GM23338 (cell line): ENCODE results near the gene NGF. TPM values are rescaled to one million over a fixed set of nuclear protein-coding genes. Genes with fewer than 3 reads are reported as not detected.

Source experiments
- ATAC-seq: fragments of 200-7000 bp; cut with Tn5 transposase; 3 replicates; pipeline ENCODE4 v1.9.1; 2020
- DNase-seq: peaks from one replicate; pipeline ENCODE4 v3.0.0-alpha.2; 2015; ENCODE audit warnings: low spot score
- H2AFZ ChIP-seq: fragments of 200-600 bp; sonication (generic); 2 replicates; pipeline ENCODE4 v1.8.0; 2016; ENCODE audit warnings: antibody characterized with exemption, mild to moderate bottlenecking, moderate library complexity
- H3F3A ChIP-seq: fragments of 200-600 bp; sonication (generic); replicated peaks from 2 replicates; pipeline ENCODE4 v1.8.0; 2017; ENCODE audit warnings: antibody characterized with exemption, mixed run types, low read depth
- H3K27ac ChIP-seq: fragments of 200-600 bp; sonication (generic); 2 replicates; pipeline ENCODE4 v1.6.1; 2016; ENCODE audit warnings: low read depth
- H3K27me3 ChIP-seq: fragments of 200-600 bp; sonication (generic); 2 replicates; pipeline ENCODE4 v1.8.0; 2016; ENCODE audit warnings: mild to moderate bottlenecking, mixed run types, moderate library complexity; ENCODE audit not compliant: insufficient read depth
- H3K36me3 ChIP-seq: fragments of 200-600 bp; sonication (generic); 2 replicates; pipeline ENCODE4 v1.8.0; 2016; ENCODE audit warnings: mild to moderate bottlenecking; ENCODE audit not compliant: insufficient read depth
- H3K4me1 ChIP-seq: fragments of 200-600 bp; sonication (generic); 2 replicates; pipeline ENCODE4 v1.8.0; 2016; ENCODE audit warnings: mild to moderate bottlenecking, moderate library complexity; ENCODE audit not compliant: insufficient read depth
- H3K4me2 ChIP-seq: fragments of 200-600 bp; sonication (generic); 2 replicates; pipeline ENCODE4 v1.7.1; 2017; ENCODE audit warnings: mixed run types
- H3K4me3 ChIP-seq: fragments of 200-600 bp; sonication (generic); 2 replicates; pipeline ENCODE4 v1.6.1; 2016; ENCODE audit warnings: mixed run types
- H3K79me2 ChIP-seq: fragments of 200-600 bp; sonication (generic); replicated peaks from 2 replicates; pipeline ENCODE4 v1.8.0; 2017; ENCODE audit warnings: mild to moderate bottlenecking; ENCODE audit not compliant: insufficient read depth
- H3K9me2 ChIP-seq: fragments of 200-600 bp; sonication (generic); 2 replicates; pipeline ENCODE4 v1.8.0; 2017; ENCODE audit not compliant: insufficient read depth
- H4K20me1 ChIP-seq: fragments of 200-600 bp; sonication (generic); replicated peaks from 2 replicates; pipeline ENCODE4 v1.8.0; 2017; ENCODE audit warnings: mild to moderate bottlenecking; ENCODE audit not compliant: insufficient read depth
- H3K27ac Mint-ChIP-seq: 2 replicates; pipeline ENCODE4 v1.8.0; 2020; ENCODE audit warnings: inconsistent platforms, mild to moderate bottlenecking, moderate library complexity, mixed read lengths
- H3K27me3 Mint-ChIP-seq: 3 replicates; pipeline ENCODE4 v1.8.0; 2022; ENCODE audit warnings: low read depth, mild to moderate bottlenecking, moderate library complexity, mixed read lengths, inconsistent platforms; ENCODE audit not compliant: insufficient read depth, poor library complexity
- H3K36me3 Mint-ChIP-seq: 3 replicates; pipeline ENCODE4 v1.8.0; 2021; ENCODE audit warnings: low read depth, mild to moderate bottlenecking, inconsistent platforms, moderate library complexity, mixed read lengths
- H3K4me1 Mint-ChIP-seq: 3 replicates; pipeline ENCODE4 v1.8.0; 2020; ENCODE audit warnings: mild to moderate bottlenecking, inconsistent platforms, mixed read lengths
- H3K4me3 Mint-ChIP-seq: 3 replicates; pipeline ENCODE4 v1.8.0; 2021; ENCODE audit warnings: moderate library complexity, mild to moderate bottlenecking, inconsistent platforms, mixed read lengths
- H3K9me3 Mint-ChIP-seq: 3 replicates; pipeline ENCODE4 v1.8.0; 2020; ENCODE audit warnings: moderate library complexity, mild to moderate bottlenecking, inconsistent platforms, mixed read lengths
- CREB1 ChIP-seq: fragments of 250-450 bp; sonication (Bioruptor Pico); IDR thresholded peaks from 2 replicates; pipeline ENCODE4 v1.5.0; 2020; ENCODE audit warnings: low read depth, mild to moderate bottlenecking, moderate library complexity
- EZH2 ChIP-seq: fragments of 200-600 bp; sonication (generic); IDR thresholded peaks from one replicate; pipeline ENCODE4 v1.8.0; 2017; ENCODE audit warnings: antibody characterized with exemption, mild to moderate bottlenecking, low read depth; ENCODE audit not compliant: unreplicated experiment
- EZH2phosphoT487 ChIP-seq: fragments of 200-600 bp; sonication (generic); IDR thresholded peaks from one replicate; pipeline ENCODE4 v1.8.1; 2018; ENCODE audit warnings: antibody characterized with exemption; ENCODE audit not compliant: unreplicated experiment
- JUNB ChIP-seq: IDR thresholded peaks from one replicate; pipeline ENCODE4 v1.6.1; 2016; ENCODE audit warnings: antibody characterized with exemption; ENCODE audit not compliant: unreplicated experiment
- NANOG ChIP-seq: IDR thresholded peaks from 2 replicates; pipeline ENCODE4 v1.6.1; 2016; ENCODE audit warnings: antibody characterized with exemption, borderline replicate concordance
- POLR2AphosphoS5 ChIP-seq: IDR thresholded peaks from 2 replicates; pipeline ENCODE4 v1.6.1; 2016; ENCODE audit warnings: antibody characterized with exemption, low read depth
- STAT1 ChIP-seq: IDR thresholded peaks from one replicate; pipeline ENCODE4 v1.6.1; 2016; ENCODE audit warnings: antibody characterized with exemption; ENCODE audit not compliant: unreplicated experiment
- ZNF114 ChIP-seq: fragments of 250-450 bp; sonication (Bioruptor Pico); IDR thresholded peaks from 2 replicates; pipeline ENCODE4 v1.5.0; 2020; ENCODE audit warnings: mild to moderate bottlenecking, moderate library complexity
- ZNF331 ChIP-seq: fragments of 250-450 bp; sonication (Bioruptor Pico); IDR thresholded peaks from 2 replicates; pipeline ENCODE4 v1.5.0; 2020; ENCODE audit warnings: low read depth, mild to moderate bottlenecking, moderate library complexity
- ZNF462 ChIP-seq: fragments of 250-450 bp; sonication (Bioruptor Pico); IDR thresholded peaks from 2 replicates; pipeline ENCODE4 v1.5.0; 2020; ENCODE audit warnings: mild to moderate bottlenecking, moderate library complexity
- polyA plus RNA-seq: library from polyadenylated mRNA; unstranded; fragments of >200 nt; fragmentation: Nextera tagmentation; extraction: Ambion mirVana; gene quantifications from 2 replicates; pipeline ENCODE4 v1.2.1, GENCODE V29; 2016
- total RNA-seq: library from RNA; depleted of rRNA; stranded (reverse); fragments of >200 nt; shearing (Covaris generic); gene quantifications from 2 replicates; pipeline ENCODE4 v1.2.3, GENCODE V29; 2014
- TF ChIP-seq, protein P1 (sequence below), 2 experiments: fragments of 200-600 bp in 1 of 2; sonication (generic) in 1 of 2; conservative IDR thresholded peaks; 2 replicates each; pipeline versions ENCODE4 v1.5.1 to v1.6.1; 2016 to 2017; ENCODE audit warnings: antibody characterized with exemption in 2 of 2, low read depth in 2 of 2, mild to moderate bottlenecking in 2 of 2, moderate library complexity in 1 of 2
- TF ChIP-seq, protein P2 (sequence below): IDR thresholded peaks from one replicate; pipeline ENCODE4 v1.6.1; 2018; ENCODE audit warnings: antibody characterized with exemption; ENCODE audit not compliant: unreplicated experiment
- TF ChIP-seq, protein P3 (sequence below): IDR thresholded peaks from 2 replicates; pipeline ENCODE4 v1.6.1; 2016; ENCODE audit warnings: antibody characterized with exemption

NGF gene
- total and polyA plus RNA-seq, 2 experiments from 2014 or later, result 0.28 to 0.92 TPM

DNA sequence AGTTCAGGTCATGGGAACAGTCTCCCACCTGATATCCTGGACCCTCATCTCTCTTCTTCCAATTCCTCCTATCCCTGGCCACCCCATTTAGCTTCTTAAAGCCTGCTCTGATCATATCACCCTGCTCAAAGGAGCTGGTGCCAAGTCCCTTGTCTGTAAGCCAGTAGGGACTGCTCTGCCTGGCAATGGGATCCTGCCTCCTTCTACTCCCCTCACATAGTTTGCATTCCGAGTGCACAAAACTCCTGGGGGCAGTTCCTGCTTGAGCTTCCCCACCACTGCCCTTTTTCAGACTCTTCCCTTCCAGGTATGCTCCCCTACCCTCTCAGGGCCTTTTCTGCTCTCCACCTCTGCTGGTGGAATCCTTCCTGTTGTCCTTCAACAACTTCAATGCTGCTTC lies 48.1 kb downstream of the NGF start:
- DNase-seq (peak; percentile 14), ATAC-seq (no peak)
- Histone ChIP-seq H3K4me3 (no peak overlapping the region), H3K4me1 (no peaks in the 10 kb centered on the region), H3K79me2 (no peaks in the 10 kb centered on the region), H3K27me3 (no peaks in the 10 kb centered on the region), H3K27ac (no peak overlapping the region), H3K4me2 (no peak overlapping the region), H4K20me1 (no peaks in the 10 kb centered on the region), H2AFZ (no peak overlapping the region), H3K9me2 (peaks cover 25% of the 10 kb centered on the region), H3F3A (no peaks in the 10 kb centered on the region), H3K36me3 (no peaks in the 10 kb centered on the region)
- Mint-ChIP-seq H3K9me3 (no peaks in the 10 kb centered on the region), H3K27me3 (peaks cover 2% of the 10 kb centered on the region), H3K4me1 (peaks cover 11% of the 10 kb centered on the region), H3K4me3 (no peak overlapping the region), H3K36me3 (no peaks in the 10 kb centered on the region), H3K27ac (no peak overlapping the region)
- TF ChIP-seq, protein P1, sequence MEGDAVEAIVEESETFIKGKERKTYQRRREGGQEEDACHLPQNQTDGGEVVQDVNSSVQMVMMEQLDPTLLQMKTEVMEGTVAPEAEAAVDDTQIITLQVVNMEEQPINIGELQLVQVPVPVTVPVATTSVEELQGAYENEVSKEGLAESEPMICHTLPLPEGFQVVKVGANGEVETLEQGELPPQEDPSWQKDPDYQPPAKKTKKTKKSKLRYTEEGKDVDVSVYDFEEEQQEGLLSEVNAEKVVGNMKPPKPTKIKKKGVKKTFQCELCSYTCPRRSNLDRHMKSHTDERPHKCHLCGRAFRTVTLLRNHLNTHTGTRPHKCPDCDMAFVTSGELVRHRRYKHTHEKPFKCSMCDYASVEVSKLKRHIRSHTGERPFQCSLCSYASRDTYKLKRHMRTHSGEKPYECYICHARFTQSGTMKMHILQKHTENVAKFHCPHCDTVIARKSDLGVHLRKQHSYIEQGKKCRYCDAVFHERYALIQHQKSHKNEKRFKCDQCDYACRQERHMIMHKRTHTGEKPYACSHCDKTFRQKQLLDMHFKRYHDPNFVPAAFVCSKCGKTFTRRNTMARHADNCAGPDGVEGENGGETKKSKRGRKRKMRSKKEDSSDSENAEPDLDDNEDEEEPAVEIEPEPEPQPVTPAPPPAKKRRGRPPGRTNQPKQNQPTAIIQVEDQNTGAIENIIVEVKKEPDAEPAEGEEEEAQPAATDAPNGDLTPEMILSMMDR (conservative IDR thresholded peaks at IDR 0.05; ENCODE audit: low read depth in 2 of 2), result no peak
- TF ChIP-seq ZNF462 (CRISPR knock-in tag), result no peak
- TF ChIP-seq STAT1, result no peak
- TF ChIP-seq, protein P2, sequence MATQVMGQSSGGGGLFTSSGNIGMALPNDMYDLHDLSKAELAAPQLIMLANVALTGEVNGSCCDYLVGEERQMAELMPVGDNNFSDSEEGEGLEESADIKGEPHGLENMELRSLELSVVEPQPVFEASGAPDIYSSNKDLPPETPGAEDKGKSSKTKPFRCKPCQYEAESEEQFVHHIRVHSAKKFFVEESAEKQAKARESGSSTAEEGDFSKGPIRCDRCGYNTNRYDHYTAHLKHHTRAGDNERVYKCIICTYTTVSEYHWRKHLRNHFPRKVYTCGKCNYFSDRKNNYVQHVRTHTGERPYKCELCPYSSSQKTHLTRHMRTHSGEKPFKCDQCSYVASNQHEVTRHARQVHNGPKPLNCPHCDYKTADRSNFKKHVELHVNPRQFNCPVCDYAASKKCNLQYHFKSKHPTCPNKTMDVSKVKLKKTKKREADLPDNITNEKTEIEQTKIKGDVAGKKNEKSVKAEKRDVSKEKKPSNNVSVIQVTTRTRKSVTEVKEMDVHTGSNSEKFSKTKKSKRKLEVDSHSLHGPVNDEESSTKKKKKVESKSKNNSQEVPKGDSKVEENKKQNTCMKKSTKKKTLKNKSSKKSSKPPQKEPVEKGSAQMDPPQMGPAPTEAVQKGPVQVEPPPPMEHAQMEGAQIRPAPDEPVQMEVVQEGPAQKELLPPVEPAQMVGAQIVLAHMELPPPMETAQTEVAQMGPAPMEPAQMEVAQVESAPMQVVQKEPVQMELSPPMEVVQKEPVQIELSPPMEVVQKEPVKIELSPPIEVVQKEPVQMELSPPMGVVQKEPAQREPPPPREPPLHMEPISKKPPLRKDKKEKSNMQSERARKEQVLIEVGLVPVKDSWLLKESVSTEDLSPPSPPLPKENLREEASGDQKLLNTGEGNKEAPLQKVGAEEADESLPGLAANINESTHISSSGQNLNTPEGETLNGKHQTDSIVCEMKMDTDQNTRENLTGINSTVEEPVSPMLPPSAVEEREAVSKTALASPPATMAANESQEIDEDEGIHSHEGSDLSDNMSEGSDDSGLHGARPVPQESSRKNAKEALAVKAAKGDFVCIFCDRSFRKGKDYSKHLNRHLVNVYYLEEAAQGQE, result no peak
- TF ChIP-seq, protein P3, sequence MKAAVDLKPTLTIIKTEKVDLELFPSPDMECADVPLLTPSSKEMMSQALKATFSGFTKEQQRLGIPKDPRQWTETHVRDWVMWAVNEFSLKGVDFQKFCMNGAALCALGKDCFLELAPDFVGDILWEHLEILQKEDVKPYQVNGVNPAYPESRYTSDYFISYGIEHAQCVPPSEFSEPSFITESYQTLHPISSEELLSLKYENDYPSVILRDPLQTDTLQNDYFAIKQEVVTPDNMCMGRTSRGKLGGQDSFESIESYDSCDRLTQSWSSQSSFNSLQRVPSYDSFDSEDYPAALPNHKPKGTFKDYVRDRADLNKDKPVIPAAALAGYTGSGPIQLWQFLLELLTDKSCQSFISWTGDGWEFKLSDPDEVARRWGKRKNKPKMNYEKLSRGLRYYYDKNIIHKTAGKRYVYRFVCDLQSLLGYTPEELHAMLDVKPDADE, result no peak
- TF ChIP-seq EZH2, result no peak
- no peak for TF ChIP-seq CREB1 (CRISPR knock-in tag)
- no peak for TF ChIP-seq ZNF331 (CRISPR knock-in tag)
- no peak for TF ChIP-seq EZH2phosphoT487
- TF ChIP-seq JUNB, result no peak
- TF ChIP-seq NANOG, result no peak
- TF ChIP-seq POLR2AphosphoS5, result no peak
- no peak for TF ChIP-seq ZNF114
